GM21737 (cell line): Measurements from ENCODE around the gene KLF11.
"Not testable (repeated sequence)": the region's sequence is repeated elsewhere in the genome, so short reads cannot be mapped to it uniquely, and the experiment has no call there.

Source experiments
- ATAC-seq: cut with Tn5 transposase; IDR thresholded peaks from one replicate; pipeline ENCODE4 v1.9.1; 2021; ENCODE audit warnings: mild to moderate bottlenecking, moderate library complexity; ENCODE audit not compliant: unreplicated experiment

KLF11 gene

GRCh38 chr2:10009271-10009810 lies 34.0 kb upstream of the KLF11 start:
- ATAC-seq = no peak

- no peak for ATAC-seq
Measured at GRCh38 chr2:10009811-10010781, 33.3 kb upstream of the KLF11 start.

GRCh38 chr2:10010861-10011605 lies 32.3 kb upstream of the KLF11 start:
- not testable (repeated sequence) for ATAC-seq

- ATAC-seq = not testable (repeated sequence)
Measured at GRCh38 chr2:10011606-10012325, 31.6 kb upstream of the KLF11 start.

GRCh38 chr2:10012366-10012962 lies 30.9 kb upstream of the KLF11 start:
- not testable (repeated sequence) for ATAC-seq

- no peak for ATAC-seq
Measured at GRCh38 chr2:10012963-10013461, 30.3 kb upstream of the KLF11 start.

- not testable (repeated sequence) for ATAC-seq
Measured at GRCh38 chr2:10013651-10014417, 29.5 kb upstream of the KLF11 start.

GRCh38 chr2:10014418-10015190 lies 28.7 kb upstream of the KLF11 start:
- no peak for ATAC-seq

- not testable (repeated sequence) for ATAC-seq
Measured at GRCh38 chr2:10015376-10015989, 27.9 kb upstream of the KLF11 start.

GRCh38 chr2:10016001-10016801 lies 27.1 kb upstream of the KLF11 start:
- ATAC-seq = no peak

GRCh38 chr2:10016802-10017258 lies 26.5 kb upstream of the KLF11 start:
- no peak for ATAC-seq

- no peak for ATAC-seq
Measured at GRCh38 chr2:10017313-10017941, 25.9 kb upstream of the KLF11 start.

GRCh38 chr2:10019174-10019573 lies 24.2 kb upstream of the KLF11 start:
- ATAC-seq = no peak

- no peak for ATAC-seq
Measured at GRCh38 chr2:10019602-10020400, 23.5 kb upstream of the KLF11 start.

- ATAC-seq = no peak
Measured at GRCh38 chr2:10022041-10022421, 21.3 kb upstream of the KLF11 start.

GRCh38 chr2:10022445-10022844 lies 20.9 kb upstream of the KLF11 start:
- ATAC-seq = no peak
